Loucy (cell line): ENCODE results near the gene ZNF423.

Source experiments
- H2AFZ ChIP-seq: fragments of 200-600 bp; sonication (generic); 2 replicates; pipeline ENCODE4 v1.6.0; 2016; ENCODE audit warnings: antibody characterized with exemption, mild to moderate bottlenecking, low read length, moderate library complexity
- H3F3A ChIP-seq: fragments of 200-600 bp; 2 replicates; pipeline ENCODE4 v1.6.0; 2016; ENCODE audit warnings: antibody characterized with exemption, low read depth, mild to moderate bottlenecking
- H3K27me3 ChIP-seq: fragments of 200-600 bp; sonication (generic); 2 replicates; pipeline ENCODE4 v1.6.1; 2014; ENCODE audit warnings: low read length, mild to moderate bottlenecking; ENCODE audit not compliant: insufficient read depth, poor library complexity, severe bottlenecking
- H3K36me3 ChIP-seq: fragments of 200-600 bp; sonication (generic); 2 replicates; pipeline ENCODE4 v1.6.1; 2016; ENCODE audit warnings: low read length; ENCODE audit not compliant: insufficient read depth
- H3K4me1 ChIP-seq: fragments of 200-600 bp; sonication (generic); 2 replicates; pipeline ENCODE4 v1.5.1; 2014; ENCODE audit warnings: low read length, mild to moderate bottlenecking; ENCODE audit not compliant: insufficient read depth, poor library complexity, severe bottlenecking
- H3K4me2 ChIP-seq: fragments of 200-600 bp; sonication (generic); 2 replicates; pipeline ENCODE4 v1.6.0; 2014; ENCODE audit warnings: antibody characterized with exemption, low read length, low read depth, mild to moderate bottlenecking; ENCODE audit not compliant: poor library complexity, severe bottlenecking
- H3K4me3 ChIP-seq: fragments of 200-600 bp; sonication (generic); 2 replicates; pipeline ENCODE4 v1.5.1; 2014; ENCODE audit warnings: low read length, mild to moderate bottlenecking, mixed read lengths; ENCODE audit not compliant: poor library complexity, severe bottlenecking
- H3K79me2 ChIP-seq: fragments of 200-600 bp; sonication (generic); 2 replicates; pipeline ENCODE4 v1.6.1; 2014; ENCODE audit warnings: low read length; ENCODE audit not compliant: insufficient read depth
- H3K9ac ChIP-seq: fragments of 200-600 bp; sonication (generic); 2 replicates; pipeline ENCODE4 v1.6.0; 2014; ENCODE audit warnings: mild to moderate bottlenecking, low read depth, low read length, moderate library complexity; ENCODE audit not compliant: poor library complexity, severe bottlenecking
- H3K9me2 ChIP-seq: fragments of 200-600 bp; sonication (generic); replicated peaks from 2 replicates; pipeline ENCODE4 v1.6.1; 2016; ENCODE audit warnings: low read depth, low read length, mixed read lengths
- H3K9me3 ChIP-seq: fragments of 200-600 bp; sonication (generic); 2 replicates; pipeline ENCODE4 v1.6.1; 2014; ENCODE audit warnings: mild to moderate bottlenecking, antibody characterized with exemption, low read length, low read depth; ENCODE audit not compliant: insufficient read depth
- H4K20me1 ChIP-seq: fragments of 200-600 bp; sonication (generic); 2 replicates; pipeline ENCODE4 v1.6.0; 2014; ENCODE audit warnings: antibody characterized with exemption, low read length, mild to moderate bottlenecking; ENCODE audit not compliant: insufficient read depth, poor library complexity, severe bottlenecking
- EZH2phosphoT487 ChIP-seq: fragments of 200-600 bp; IDR thresholded peaks from 2 replicates; pipeline ENCODE4 v1.6.1; 2018; ENCODE audit warnings: antibody characterized with exemption, mild to moderate bottlenecking, moderate library complexity, borderline replicate concordance
- TF ChIP-seq, protein P1 (sequence below): fragments of 200-600 bp; sonication (generic); conservative IDR thresholded peaks from 2 replicates; pipeline ENCODE4 v1.5.1; 2014; ENCODE audit warnings: mild to moderate bottlenecking, antibody characterized with exemption, low read length

The ZNF423 gene

DNA sequence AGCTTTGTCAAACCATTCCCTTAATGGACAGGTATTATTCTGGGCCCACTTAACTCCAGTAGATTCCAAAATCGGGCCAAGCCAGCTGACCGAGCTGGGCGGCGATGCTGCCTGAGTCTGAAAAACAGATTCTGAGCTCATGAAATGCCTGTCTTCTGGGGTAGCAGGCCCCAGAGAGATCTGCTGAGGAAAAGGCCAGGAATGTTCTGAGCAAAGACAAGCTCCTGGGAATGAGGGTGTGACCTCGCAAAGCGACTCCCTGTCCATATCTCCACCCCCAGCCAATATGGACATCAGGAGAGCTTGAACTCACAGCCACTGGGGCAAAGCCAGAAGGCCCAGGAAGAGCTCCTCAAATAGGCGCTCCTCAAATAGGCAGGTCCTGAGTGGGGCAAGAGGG, 23.7 kb downstream of the ZNF423 start:
- Histone ChIP-seq H4K20me1 (no peaks in the 10 kb centered on the region), H3K9ac (no peak overlapping the region), H2AFZ (no peak overlapping the region), H3K9me2 (no peaks in the 10 kb centered on the region), H3K4me2 (no peak overlapping the region), H3K4me1 (peaks cover 8% of the 10 kb centered on the region), H3K4me3 (no peak overlapping the region), H3K27me3 (no peaks in the 10 kb centered on the region), H3K9me3 (no peaks in the 10 kb centered on the region), H3K79me2 (no peaks in the 10 kb centered on the region), H3F3A (no peaks in the 10 kb centered on the region), H3K36me3 (no peaks in the 10 kb centered on the region)
- no peak for TF ChIP-seq EZH2phosphoT487
- TF ChIP-seq, protein P1, sequence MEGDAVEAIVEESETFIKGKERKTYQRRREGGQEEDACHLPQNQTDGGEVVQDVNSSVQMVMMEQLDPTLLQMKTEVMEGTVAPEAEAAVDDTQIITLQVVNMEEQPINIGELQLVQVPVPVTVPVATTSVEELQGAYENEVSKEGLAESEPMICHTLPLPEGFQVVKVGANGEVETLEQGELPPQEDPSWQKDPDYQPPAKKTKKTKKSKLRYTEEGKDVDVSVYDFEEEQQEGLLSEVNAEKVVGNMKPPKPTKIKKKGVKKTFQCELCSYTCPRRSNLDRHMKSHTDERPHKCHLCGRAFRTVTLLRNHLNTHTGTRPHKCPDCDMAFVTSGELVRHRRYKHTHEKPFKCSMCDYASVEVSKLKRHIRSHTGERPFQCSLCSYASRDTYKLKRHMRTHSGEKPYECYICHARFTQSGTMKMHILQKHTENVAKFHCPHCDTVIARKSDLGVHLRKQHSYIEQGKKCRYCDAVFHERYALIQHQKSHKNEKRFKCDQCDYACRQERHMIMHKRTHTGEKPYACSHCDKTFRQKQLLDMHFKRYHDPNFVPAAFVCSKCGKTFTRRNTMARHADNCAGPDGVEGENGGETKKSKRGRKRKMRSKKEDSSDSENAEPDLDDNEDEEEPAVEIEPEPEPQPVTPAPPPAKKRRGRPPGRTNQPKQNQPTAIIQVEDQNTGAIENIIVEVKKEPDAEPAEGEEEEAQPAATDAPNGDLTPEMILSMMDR, result no peak

DNA sequence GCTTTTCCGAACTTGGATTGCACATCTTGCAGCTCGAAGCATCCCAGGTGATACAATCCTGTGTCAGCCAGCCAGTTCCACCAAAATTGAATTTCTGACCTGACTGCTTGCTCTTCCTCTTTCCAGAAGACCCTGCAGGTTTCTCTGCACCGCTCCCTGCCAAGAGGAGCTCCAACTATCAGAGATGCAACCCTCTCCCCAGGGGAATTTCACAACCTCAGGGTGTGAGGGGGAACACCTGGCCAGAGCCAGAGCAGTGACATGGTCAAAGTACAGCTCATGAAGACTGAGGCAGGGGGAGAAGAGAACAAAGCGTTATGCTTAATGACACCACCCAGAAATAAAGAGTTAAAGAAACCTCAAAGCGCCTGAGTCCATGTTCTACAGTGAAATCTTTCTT, 25.0 kb downstream of the ZNF423 start:
- no peak overlapping the region for H3K4me3 ChIP-seq
- H3K27me3 ChIP-seq, result no peaks in the 10 kb centered on the region
- no peak overlapping the region for H3K9ac ChIP-seq
- H3K36me3 ChIP-seq, result no peaks in the 10 kb centered on the region
- no peaks in the 10 kb centered on the region for H3K9me3 ChIP-seq
- no peaks in the 10 kb centered on the region for H4K20me1 ChIP-seq
- no peak overlapping the region for H2AFZ ChIP-seq
- no peak overlapping the region for H3K4me2 ChIP-seq
- H3K79me2 ChIP-seq, result no peaks in the 10 kb centered on the region
- H3K4me1 ChIP-seq, result peaks cover 8% of the 10 kb centered on the region
- no peak for TF ChIP-seq EZH2phosphoT487
- TF ChIP-seq, protein P1, result no peak
- H3K9me2 ChIP-seq, result no peaks in the 10 kb centered on the region
- no peaks in the 10 kb centered on the region for H3F3A ChIP-seq

DNA sequence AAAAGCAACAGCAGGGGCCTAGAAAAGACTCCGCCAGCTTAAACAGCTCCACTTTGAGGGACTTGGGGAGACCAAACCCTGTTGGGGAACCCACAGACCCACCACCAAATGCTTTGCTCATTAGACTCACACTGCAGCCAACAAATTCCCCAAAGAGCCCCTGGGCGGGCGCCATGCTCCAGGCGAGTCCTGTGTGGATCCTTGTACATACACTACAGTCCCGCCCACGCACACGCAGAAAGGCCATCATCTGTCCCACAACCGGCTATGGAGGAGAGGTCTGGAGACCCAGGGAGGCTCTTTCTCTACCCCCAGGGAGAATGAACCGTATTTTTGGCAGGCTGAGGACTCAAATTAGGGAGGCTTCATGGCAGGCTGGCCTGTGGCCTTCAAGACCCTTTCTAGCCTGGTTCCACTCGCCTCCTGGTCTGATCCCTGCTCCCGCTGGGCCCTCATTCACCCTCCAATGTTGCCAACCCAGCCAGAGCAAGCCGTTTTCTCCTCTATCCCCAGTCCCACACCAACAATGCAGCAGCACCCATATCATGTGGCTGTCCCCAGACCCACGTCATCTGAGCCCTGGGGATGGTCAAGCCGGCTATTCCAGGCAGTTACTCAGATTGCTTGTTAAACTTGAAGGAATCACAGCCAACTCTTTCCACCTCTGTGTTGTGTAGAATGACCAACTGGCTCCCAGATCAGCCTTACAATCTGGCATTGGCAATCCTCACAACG, 27.2 kb downstream of the ZNF423 start:
- Histone ChIP-seq H3F3A (no peaks in the 10 kb centered on the region), H3K4me3 (no peak overlapping the region), H3K4me2 (no peak overlapping the region), H3K79me2 (no peaks in the 10 kb centered on the region), H3K36me3 (no peaks in the 10 kb centered on the region), H3K27me3 (no peaks in the 10 kb centered on the region), H3K9ac (no peak overlapping the region), H3K9me3 (no peaks in the 10 kb centered on the region), H3K4me1 (no peaks in the 10 kb centered on the region), H3K9me2 (no peaks in the 10 kb centered on the region), H4K20me1 (no peaks in the 10 kb centered on the region), H2AFZ (no peak overlapping the region)
- TF ChIP-seq EZH2phosphoT487, result no peak
- TF ChIP-seq, protein P1, result no peak
